ENCODE measurements around the gene PLAU.

The PLAU gene

GRCh38 chr10:73867871-73868631, 42.9 kb upstream of the PLAU start:
- no peak overlapping the region for H3K4me3 ChIP-seq (ENCODE audit: severe bottlenecking)
- H3K27ac ChIP-seq (ENCODE audit: poor library complexity, severe bottlenecking), result no peak overlapping the region
- H3K9me3 ChIP-seq (ENCODE audit: severe bottlenecking), result no peaks in the 10 kb centered on the region
- DNase-seq (ENCODE audit: low spot score), result no peak
- ATAC-seq (ENCODE audit: low read depth), result no peak
- no peak for TF ChIP-seq CTCF (IDR thresholded peaks at IDR 0.05; ENCODE audit: poor library complexity, severe bottlenecking)
- peaks cover 3% of the 10 kb centered on the region for H3K4me1 ChIP-seq (ENCODE audit: insufficient read depth, poor library complexity, severe bottlenecking)
- H3K36me3 ChIP-seq (ENCODE audit: low read depth), result peaks cover 34% of the 10 kb centered on the region
- H3K27me3 ChIP-seq (ENCODE audit: insufficient read depth, poor library complexity, severe bottlenecking), result no peaks in the 10 kb centered on the region

- no peak for TF ChIP-seq CTCF (IDR thresholded peaks at IDR 0.05; ENCODE audit: poor library complexity, severe bottlenecking)
- Histone ChIP-seq H3K4me1 (ENCODE audit: insufficient read depth, poor library complexity, severe bottlenecking) (peaks cover 3% of the 10 kb centered on the region), H3K27ac (ENCODE audit: poor library complexity, severe bottlenecking) (no peak overlapping the region), H3K9me3 (ENCODE audit: severe bottlenecking) (no peaks in the 10 kb centered on the region), H3K4me3 (ENCODE audit: severe bottlenecking) (no peak overlapping the region), H3K36me3 (ENCODE audit: low read depth) (peaks cover 34% of the 10 kb centered on the region), H3K27me3 (ENCODE audit: insufficient read depth, poor library complexity, severe bottlenecking) (no peaks in the 10 kb centered on the region)
- ATAC-seq (ENCODE audit: low read depth) (no peak), DNase-seq (ENCODE audit: low spot score) (no peak)
Measured at GRCh38 chr10:73868655-73869195, 42.2 kb upstream of the PLAU start.

GRCh38 chr10:73871295-73872189, 39.4 kb upstream of the PLAU start:
- peak overlapping the region; percentile 8 for H3K27ac ChIP-seq (ENCODE audit: poor library complexity, severe bottlenecking)

GRCh38 chr10:73872190-73872710, 38.7 kb upstream of the PLAU start:
- no peak for ATAC-seq (ENCODE audit: low read depth)
- no peaks in the 10 kb centered on the region for H3K27me3 ChIP-seq (ENCODE audit: insufficient read depth, poor library complexity, severe bottlenecking)

More at GRCh38 chr10:73871295-73872189, 39.4 kb upstream of the PLAU start:
- no peak overlapping the region for H3K4me3 ChIP-seq (ENCODE audit: severe bottlenecking)
- H3K4me1 ChIP-seq (ENCODE audit: insufficient read depth, poor library complexity, severe bottlenecking), result peaks cover 13% of the 10 kb centered on the region
- H3K36me3 ChIP-seq (ENCODE audit: low read depth), result peaks cover 29% of the 10 kb centered on the region
- ATAC-seq (ENCODE audit: low read depth) (no peak; the same call in 2 of the 3 replicates), DNase-seq (ENCODE audit: low spot score) (no peak)
- H3K27me3 ChIP-seq (ENCODE audit: insufficient read depth, poor library complexity, severe bottlenecking), result no peaks in the 10 kb centered on the region
- H3K9me3 ChIP-seq (ENCODE audit: severe bottlenecking), result no peaks in the 10 kb centered on the region
- TF ChIP-seq CTCF (IDR thresholded peaks at IDR 0.05; ENCODE audit: poor library complexity, severe bottlenecking), result no peak

More at GRCh38 chr10:73872190-73872710, 38.7 kb upstream of the PLAU start:
- H3K27ac ChIP-seq (ENCODE audit: poor library complexity, severe bottlenecking), result peak overlapping the region; percentile 8
- H3K36me3 ChIP-seq (ENCODE audit: low read depth), result peaks cover 29% of the 10 kb centered on the region
- H3K4me3 ChIP-seq (ENCODE audit: severe bottlenecking), result no peak overlapping the region
- no peak for DNase-seq (ENCODE audit: low spot score)
- H3K4me1 ChIP-seq (ENCODE audit: insufficient read depth, poor library complexity, severe bottlenecking), result peaks cover 17% of the 10 kb centered on the region
- no peaks in the 10 kb centered on the region for H3K9me3 ChIP-seq (ENCODE audit: severe bottlenecking)
- TF ChIP-seq CTCF (IDR thresholded peaks at IDR 0.05; ENCODE audit: poor library complexity, severe bottlenecking), result no peak
